ENCODE measurements around the gene CAPZB. TPM values are rescaled to one million over a fixed set of nuclear protein-coding genes. Genes with fewer than 3 reads are reported as not detected.

CAPZB gene
- total RNA-seq, 1 donor from 2014 or later = 102 TPM

- H3K4me1 ChIP-seq = peaks cover 0 to 16% of the 10 kb centered on the region in 2 donors
- TF ChIP-seq CTCF (IDR thresholded peaks at IDR 0.05) = no peak
- peaks cover 24 to 32% of the 10 kb centered on the region in 2 donors for H3K36me3 ChIP-seq
- no peaks in the 10 kb centered on the region for H3K9me3 ChIP-seq
- H3K27ac ChIP-seq = no peak overlapping the region
- no peaks in the 10 kb centered on the region for H3K27me3 ChIP-seq
- no peak overlapping the region for H3K4me3 ChIP-seq
- no peak for DNase-seq (ENCODE audit: low spot score in 2 of 2)
- intact Hi-C loops (cut with DNase I) = no loop called here
These were observed 114.7 kb downstream of the CAPZB start for GRCh38 chr1:19370453-19371170.

GRCh38 chr1:19369396-19370090 lies 115.8 kb downstream of the CAPZB start:
- TF ChIP-seq CTCF (IDR thresholded peaks at IDR 0.05) = no peak
- Histone ChIP-seq H3K4me3 (no peak overlapping the region), H3K27me3 (no peaks in the 10 kb centered on the region), H3K9me3 (no peaks in the 10 kb centered on the region), H3K27ac (no peak overlapping the region), H3K4me1 (peaks cover 0 to 16% of the 10 kb centered on the region in 2 donors), H3K36me3 (peaks cover 20 to 22% of the 10 kb centered on the region in 2 donors)
- DNase-seq (ENCODE audit: low spot score in 2 of 2) = no peak
- intact Hi-C loops (cut with DNase I) = no loop called here

- H3K27ac ChIP-seq = no peak overlapping the region
- no peak for DNase-seq (ENCODE audit: low spot score in 2 of 2)
- H3K9me3 ChIP-seq = no peaks in the 10 kb centered on the region
- H3K36me3 ChIP-seq = peaks cover 15 to 16% of the 10 kb centered on the region in 2 donors
- TF ChIP-seq CTCF (IDR thresholded peaks at IDR 0.05) = no peak
- intact Hi-C loops (cut with DNase I) = no loop called here
- H3K27me3 ChIP-seq = no peaks in the 10 kb centered on the region
- no peak overlapping the region for H3K4me3 ChIP-seq
- peaks cover 0 to 16% of the 10 kb centered on the region in 2 donors for H3K4me1 ChIP-seq
These were observed 116.4 kb downstream of the CAPZB start for GRCh38 chr1:19368964-19369363.

- no peaks in the 10 kb centered on the region for H3K9me3 ChIP-seq
- intact Hi-C loops (cut with DNase I) = no loop called here
- H3K36me3 ChIP-seq = peaks cover 11 to 12% of the 10 kb centered on the region in 2 donors
- H3K4me3 ChIP-seq = no peak overlapping the region
- H3K4me1 ChIP-seq = peaks cover 0 to 16% of the 10 kb centered on the region in 2 donors
- TF ChIP-seq CTCF (IDR thresholded peaks at IDR 0.05) = no peak
- H3K27me3 ChIP-seq = no peaks in the 10 kb centered on the region
- DNase-seq (ENCODE audit: low spot score in 2 of 2) = no peak
- H3K27ac ChIP-seq = no peak overlapping the region
These were observed 117.3 kb downstream of the CAPZB start for GRCh38 chr1:19368050-19368449.

GRCh38 chr1:19367584-19368041 lies 117.7 kb downstream of the CAPZB start:
- Histone ChIP-seq H3K27me3 (no peaks in the 10 kb centered on the region), H3K27ac (no peak overlapping the region), H3K9me3 (no peaks in the 10 kb centered on the region), H3K4me1 (peaks cover 0 to 16% of the 10 kb centered on the region in 2 donors), H3K36me3 (peaks cover 10 to 11% of the 10 kb centered on the region in 2 donors), H3K4me3 (no peak overlapping the region)
- DNase-seq (ENCODE audit: low spot score in 2 of 2) = no peak
- intact Hi-C loops (cut with DNase I) = no loop called here
- TF ChIP-seq CTCF (IDR thresholded peaks at IDR 0.05) = no peak
